Forelimb muscle (tissue), 1 donor: ENCODE measurements around the gene PRKCB. TPM values are rescaled to one million over a fixed set of nuclear protein-coding genes. Genes with fewer than 3 reads are reported as not detected.
A peak's percentile ranks its signal among the peaks of the same experiment; 100 is the strongest.
"Not testable (repeated sequence)": the region's sequence is repeated elsewhere in the genome, so short reads cannot be mapped to it uniquely, and the experiment has no call there.

Experiments
- DNase-seq: peaks from one replicate; pipeline ENCODE4 v3.0.0-alpha.2; 2013; ENCODE audit warnings: low read depth
- polyA plus RNA-seq: library from polyadenylated mRNA; unstranded; fragments of 120-200 nt; gene quantifications from one replicate; pipeline ENCODE4 v1.2.1, GENCODE V29; 2013; ENCODE audit not compliant: insufficient read length

The PRKCB gene
- polyA plus RNA-seq, 1 donor: 1.2 TPM

- no peak for DNase-seq
These were observed 257.3 kb downstream of the PRKCB start for GRCh38 chr16:24093049-24093448.

DNA sequence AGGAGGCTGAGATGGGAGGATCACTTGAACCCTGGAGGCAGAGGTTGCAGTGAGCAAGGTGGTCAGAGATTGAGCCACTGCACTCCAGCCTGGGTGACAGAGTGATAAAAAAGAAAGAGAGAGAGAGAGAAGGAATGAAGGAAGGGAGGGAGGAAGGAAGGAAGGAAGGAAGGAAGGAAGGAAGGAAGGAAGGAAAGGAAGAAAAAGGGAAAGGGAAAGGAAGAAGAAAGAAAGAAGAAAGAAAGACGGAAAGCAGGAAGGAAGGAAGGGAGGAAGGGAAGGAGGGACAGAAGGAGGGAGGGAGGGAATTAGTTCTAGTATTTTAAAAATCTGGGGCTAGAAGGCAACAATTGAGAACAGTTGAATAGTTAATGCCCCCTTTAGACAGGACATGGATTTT, 258.9 kb downstream of the PRKCB start:
- no peak for DNase-seq

- no peak for DNase-seq
These were observed 263.1 kb downstream of the PRKCB start for GRCh38 chr16:24098896-24099295.

- peak; percentile 11 for DNase-seq
These were observed 265.6 kb downstream of the PRKCB start for GRCh38 chr16:24101431-24101830.

DNA sequence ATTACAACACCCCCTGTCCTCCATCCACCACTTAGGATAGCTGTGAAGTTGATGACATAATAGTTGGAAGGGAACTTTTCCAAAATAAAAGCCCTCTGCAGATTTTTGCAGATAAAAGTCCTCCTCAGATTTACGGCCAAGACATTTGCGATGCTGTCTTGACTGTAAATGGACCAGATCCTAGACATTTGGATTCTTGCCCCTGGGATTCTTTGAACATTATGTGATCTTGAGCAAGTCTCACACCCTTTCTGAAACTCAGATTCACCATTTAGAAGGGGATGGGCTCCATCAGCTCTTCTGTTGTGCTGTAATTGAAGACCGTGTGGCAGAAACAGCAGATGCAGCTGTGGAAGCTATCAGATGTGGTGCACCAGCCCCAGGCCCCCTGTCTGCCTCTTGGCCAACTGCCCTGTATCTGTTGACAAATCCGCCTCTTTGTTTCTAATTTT, 266.5 kb downstream of the PRKCB start:
- peak; percentile 8 for DNase-seq

- DNase-seq: not testable (repeated sequence)
These were observed 269.7 kb downstream of the PRKCB start for GRCh38 chr16:24105471-24105870.

GRCh38 chr16:24108090-24108489, 272.3 kb downstream of the PRKCB start:
- not testable (repeated sequence) for DNase-seq

- DNase-seq: no peak
These were observed 276.0 kb downstream of the PRKCB start for GRCh38 chr16:24111724-24112302.

DNA sequence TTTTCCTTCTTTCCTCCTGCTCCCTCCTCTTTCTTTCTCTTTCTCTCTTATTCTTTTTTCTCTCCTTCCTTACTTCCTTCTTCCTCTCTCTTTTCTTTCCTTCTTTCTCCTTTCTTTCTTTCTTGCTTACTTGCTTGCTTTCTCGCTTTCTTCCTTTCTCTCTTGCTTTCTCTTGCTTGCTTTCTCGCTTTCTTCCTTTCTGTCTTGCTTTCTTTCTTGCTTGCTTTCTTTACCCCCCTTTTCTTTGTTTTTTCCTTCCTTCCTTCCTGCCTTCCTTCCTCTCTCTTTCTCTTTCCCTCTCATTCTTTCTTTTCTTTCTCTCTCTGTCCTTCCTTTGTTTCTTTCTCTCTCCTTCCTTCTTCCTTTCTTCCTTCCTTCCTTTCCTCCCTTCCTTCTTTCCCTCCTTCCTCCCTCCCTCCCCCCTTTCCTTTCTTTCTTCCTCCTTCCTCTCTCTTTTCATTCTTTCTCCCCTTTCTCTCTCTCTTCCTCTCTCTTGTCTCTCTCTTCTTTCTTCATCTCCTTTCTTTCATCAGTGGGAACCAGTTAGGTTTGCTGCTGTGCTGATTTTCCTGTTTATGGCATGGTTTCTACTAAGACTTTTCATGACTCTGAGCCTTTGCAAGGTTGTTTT, 277.4 kb downstream of the PRKCB start:
- DNase-seq: no peak

DNA sequence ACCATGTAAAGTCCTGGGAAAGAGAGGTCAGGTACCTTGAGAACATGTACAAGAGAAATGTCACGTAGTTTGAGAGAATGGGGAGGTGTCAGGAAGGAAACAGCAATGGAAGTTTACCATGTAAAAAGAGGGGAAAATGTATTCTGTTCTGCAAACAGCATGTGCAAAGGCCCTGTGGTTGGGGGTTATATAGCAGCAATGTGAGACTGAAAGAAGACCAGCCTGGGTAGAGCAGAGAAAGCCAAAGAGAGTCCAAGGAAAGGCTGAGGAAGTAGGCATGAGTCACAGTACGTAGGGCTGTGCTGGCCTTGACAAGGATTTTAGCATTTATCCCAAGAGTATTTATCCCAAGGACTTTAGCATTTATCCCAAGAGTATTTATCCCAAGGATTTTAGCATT, 279.1 kb downstream of the PRKCB start:
- DNase-seq: no peak

DNA sequence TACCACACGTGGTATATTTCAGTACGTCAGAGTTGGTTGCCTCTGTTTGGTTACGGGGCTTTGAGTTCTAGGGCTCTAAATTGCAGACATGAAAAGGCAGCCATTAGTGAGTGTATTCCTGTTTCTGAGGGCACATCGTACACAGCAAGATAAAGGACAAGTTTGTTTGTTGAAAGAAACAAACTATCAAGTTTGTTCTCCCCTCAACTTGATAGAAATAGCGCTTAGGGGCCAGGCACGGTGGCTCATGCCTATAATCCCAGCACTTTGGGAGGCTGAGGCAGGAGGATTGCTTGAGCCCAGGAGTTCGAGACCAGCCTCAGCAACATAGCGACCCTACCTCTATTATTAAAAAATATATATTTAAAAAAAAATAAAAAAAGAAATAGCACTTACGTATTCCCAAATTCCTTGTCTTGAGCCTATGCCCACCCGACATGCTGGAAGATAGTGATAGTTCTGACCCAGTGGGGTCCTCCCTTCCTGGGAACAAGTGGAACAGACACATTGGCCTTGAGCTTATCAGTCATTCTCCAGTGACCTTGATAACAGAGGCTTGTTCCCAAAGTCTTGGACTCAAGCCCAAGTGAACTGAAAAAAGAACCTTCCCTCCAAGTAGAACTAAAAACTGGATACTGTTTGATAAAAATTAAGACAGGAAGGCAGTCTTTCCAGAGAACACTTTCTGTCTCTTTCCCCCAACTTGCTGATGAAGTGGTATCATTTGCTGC, 280.4 kb downstream of the PRKCB start:
- no peak for DNase-seq

GRCh38 chr16:24116989-24117388, 281.2 kb downstream of the PRKCB start:
- DNase-seq: no peak

DNA sequence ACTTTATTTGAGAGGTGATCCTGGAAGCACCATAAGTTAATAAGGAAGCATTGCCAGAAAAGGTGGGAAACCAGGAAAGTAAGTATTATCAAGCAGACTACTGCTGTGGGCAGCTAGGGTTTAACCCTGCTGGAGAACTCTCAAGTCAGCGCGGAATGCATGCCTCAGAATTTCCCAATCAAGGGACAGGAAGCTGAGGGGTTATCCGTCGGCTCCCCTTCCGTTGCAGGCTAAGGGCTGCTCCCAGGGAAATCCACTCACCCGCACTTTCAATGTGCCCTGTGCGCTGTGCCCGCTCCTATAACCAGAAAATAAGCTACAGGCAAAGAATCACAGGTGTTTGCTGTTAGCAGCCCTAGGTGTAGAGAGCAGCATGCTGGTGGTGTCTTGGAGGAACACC, 281.9 kb downstream of the PRKCB start:
- no peak for DNase-seq

DNA sequence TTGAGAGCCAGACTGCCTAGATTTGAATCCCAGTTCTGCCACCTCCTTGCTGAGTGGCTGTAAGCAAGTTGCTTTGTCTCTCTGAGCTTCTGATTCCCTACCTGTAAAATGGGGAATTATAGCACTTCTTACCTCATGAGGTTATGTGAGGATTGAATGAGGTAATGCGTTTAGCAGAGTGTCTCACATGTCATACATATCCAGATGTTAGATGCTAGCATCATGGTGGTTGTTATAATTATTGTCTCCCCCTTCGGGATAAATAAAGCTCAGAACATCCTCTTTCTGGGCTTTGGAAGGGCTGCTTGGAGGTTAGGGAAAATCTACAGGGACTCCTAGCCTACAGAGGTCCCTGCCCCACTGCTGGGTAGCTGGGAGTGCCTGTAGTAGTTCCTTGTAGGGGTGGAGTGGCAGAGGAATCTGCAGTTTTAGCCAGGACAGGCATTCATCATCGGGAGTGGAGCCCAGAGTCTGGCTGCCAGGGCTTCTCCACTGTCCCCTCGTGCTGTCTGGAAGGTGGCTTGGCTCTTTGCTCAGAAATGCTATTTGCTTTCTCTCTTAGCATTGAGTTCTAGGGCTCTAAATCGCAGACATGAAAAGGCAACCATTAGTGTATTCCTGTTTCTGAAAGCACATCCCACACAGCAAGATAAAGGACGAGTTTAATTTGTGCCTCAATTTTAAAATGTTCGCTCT, 282.5 kb downstream of the PRKCB start:
- DNase-seq: no peak

- DNase-seq: no peak
These were observed 284.0 kb downstream of the PRKCB start for GRCh38 chr16:24119807-24120206.

GRCh38 chr16:24123275-24123674, 287.5 kb downstream of the PRKCB start:
- no peak for DNase-seq

DNA sequence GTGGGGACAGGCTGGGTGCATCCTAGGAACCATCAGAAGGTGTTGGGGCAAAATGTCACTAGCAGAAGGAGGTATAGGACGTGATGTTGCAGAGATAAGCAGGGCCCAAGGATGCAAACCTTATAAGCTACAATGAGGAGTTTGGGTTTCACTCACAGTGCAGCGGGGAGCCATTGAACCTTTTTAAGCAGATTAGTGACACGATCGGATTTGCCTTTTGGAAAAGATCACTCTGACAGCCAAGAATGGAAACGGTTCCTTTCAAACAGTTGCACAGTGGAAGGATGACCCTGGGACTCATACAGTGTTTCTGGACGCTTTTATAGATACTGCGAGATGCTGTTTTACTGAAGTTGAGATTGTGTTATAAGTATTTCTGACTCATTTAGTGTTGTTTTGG, 288.5 kb downstream of the PRKCB start:
- no peak for DNase-seq

DNA sequence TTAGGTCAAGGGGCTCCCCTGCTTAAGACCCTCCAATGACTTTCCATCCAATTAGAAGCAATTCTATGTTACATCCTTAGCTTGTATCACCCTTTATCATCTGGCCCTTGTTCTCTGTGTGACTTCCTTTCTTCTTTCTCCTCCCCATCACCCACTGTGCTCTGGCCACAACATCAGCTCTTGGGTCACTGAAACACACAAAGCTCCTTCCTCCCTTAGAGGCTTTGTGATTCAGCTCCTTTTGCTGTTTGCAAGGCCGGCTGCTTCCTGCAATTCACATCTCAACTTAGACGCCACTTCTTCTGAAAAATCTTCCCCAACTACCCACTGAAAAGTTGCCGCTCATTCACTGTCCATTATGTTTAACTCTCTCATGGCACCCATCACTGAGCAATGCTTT, 289.4 kb downstream of the PRKCB start:
- DNase-seq: no peak

DNA sequence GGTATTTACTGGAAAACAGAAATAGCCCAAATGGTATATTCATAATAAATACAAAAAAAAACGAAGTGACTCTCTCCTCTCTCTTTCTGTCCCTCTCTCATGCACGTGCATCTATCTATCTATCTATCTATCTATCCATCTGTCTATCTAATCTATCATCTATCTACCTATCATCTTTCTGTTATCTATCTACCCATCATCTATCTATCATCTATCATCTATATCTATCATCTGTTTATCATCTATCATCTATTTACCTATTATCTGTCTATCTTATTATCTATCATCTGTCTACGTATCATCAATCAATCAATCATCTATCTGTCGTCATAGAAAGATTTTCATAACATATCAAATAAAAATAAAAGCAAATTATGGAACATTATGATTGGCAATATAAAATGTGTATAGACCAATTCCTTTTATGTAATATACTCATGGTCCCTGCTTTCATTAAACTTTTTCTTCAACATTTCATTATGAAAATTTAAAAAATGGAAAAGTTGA, 293.7 kb downstream of the PRKCB start:
- DNase-seq: no peak

- no peak for DNase-seq
These were observed 294.8 kb downstream of the PRKCB start for GRCh38 chr16:24130494-24131085.

- no peak for DNase-seq
These were observed 295.5 kb downstream of the PRKCB start for GRCh38 chr16:24131294-24131693.
